MM.1S (cell line): Measurements from ENCODE around the gene TLE5.

Experiments
- CTCF ChIP-seq: fragments of 300-600 bp; sonication (generic); IDR thresholded peaks from 2 replicates; pipeline ENCODE4 v1.5.1; 2016; ENCODE audit warnings: antibody characterized with exemption, low read length, mixed read lengths
- EZH2 ChIP-seq: fragments of 300-600 bp; sonication (generic); optimal IDR thresholded peaks from 2 replicates; pipeline ENCODE3; 2017; ENCODE audit warnings: low read depth, mild to moderate bottlenecking, antibody characterized with exemption, low read length, mixed read lengths
- EZH2phosphoT487 ChIP-seq: fragments of 300-600 bp; sonication (generic); IDR thresholded peaks from 2 replicates; pipeline ENCODE4 v1.6.1; 2018; ENCODE audit warnings: antibody characterized with exemption, low read length

- TF ChIP-seq CTCF (no peak), EZH2 (no peak), EZH2phosphoT487 (no peak)
These were observed 10.9 kb upstream of the TLE5 start for GRCh38 chr19:3073159-3073563.
